Measurements from ENCODE around the gene GPR156. TPM values are rescaled to one million over a fixed set of nuclear protein-coding genes. Genes with fewer than 3 reads are reported as not detected.

The GPR156 gene
- total and polyA plus RNA-seq, 9 of the 15 experiments (the other 6 are each of a cell fraction or from before 2014, with no cell fraction given): 0.07 to 0.14 (median 0.12) TPM; not detected in 5

DNA sequence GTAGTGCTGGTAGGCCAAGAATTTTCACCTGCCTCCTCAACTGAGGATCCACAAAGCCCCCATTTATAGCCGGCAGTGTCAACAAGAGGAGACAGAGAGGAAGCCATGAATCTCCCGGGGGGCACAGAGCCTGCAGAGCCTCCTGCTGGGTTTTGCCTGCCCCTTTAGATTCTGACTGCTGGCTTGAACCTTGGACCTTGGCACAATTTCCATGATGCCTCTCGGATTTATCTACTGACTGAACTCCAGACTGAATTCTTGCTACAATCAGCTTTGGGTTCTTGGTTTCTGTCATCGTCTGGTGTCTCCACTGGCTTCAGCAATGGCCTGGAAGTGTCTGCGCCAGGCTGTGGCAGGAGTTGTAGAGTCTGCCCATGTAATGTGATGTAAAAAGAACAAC lies 80.7 kb downstream of the GPR156 start:
- H3K4me3 ChIP-seq: no peak overlapping the region
- no peak overlapping the region for H3K27ac ChIP-seq (ENCODE audit: extremely low read depth, low read depth, low read length)
- FAIRE-seq (no peak), DNase-seq (ENCODE audit: extremely low read depth in 1 of 4, low spot score in 3 of 4) (no peak), ATAC-seq (no peak)
- ChIA-PET POLR2A (interaction anchor here (0.6 kb wide), 1 partner anchor 901 kb away, joined by 3 read pairs; no protein-coding TSS in a partner anchor), CTCF (ENCODE audit: low intra/inter-chr PET ratio) (no interaction called here)
- no peaks in the 10 kb centered on the region for H3K79me2 ChIP-seq (ENCODE audit: control insufficient read depth, insufficient read depth, low read length)
- H3K4me1 ChIP-seq (replicated peaks in 1 of 2; ENCODE audit: control insufficient read depth in 2 of 2, insufficient read depth in 2 of 2, low read length in 2 of 2): no peaks in the 10 kb centered on the region
- no peaks in the 10 kb centered on the region for H3K9me1 ChIP-seq (ENCODE audit: control insufficient read depth, insufficient read depth, low read length)
- H3K9me3 ChIP-seq (replicated peaks; ENCODE audit: control insufficient read depth, insufficient read depth, low read depth, low read length): no peaks in the 10 kb centered on the region
- no peak overlapping the region for H3K4me2 ChIP-seq (ENCODE audit: insufficient read depth, low read length)
- no peaks in the 10 kb centered on the region for H4K20me1 ChIP-seq (replicated peaks; ENCODE audit: control insufficient read depth, insufficient read depth, low read length)
- TF ChIP-seq, protein P1, sequence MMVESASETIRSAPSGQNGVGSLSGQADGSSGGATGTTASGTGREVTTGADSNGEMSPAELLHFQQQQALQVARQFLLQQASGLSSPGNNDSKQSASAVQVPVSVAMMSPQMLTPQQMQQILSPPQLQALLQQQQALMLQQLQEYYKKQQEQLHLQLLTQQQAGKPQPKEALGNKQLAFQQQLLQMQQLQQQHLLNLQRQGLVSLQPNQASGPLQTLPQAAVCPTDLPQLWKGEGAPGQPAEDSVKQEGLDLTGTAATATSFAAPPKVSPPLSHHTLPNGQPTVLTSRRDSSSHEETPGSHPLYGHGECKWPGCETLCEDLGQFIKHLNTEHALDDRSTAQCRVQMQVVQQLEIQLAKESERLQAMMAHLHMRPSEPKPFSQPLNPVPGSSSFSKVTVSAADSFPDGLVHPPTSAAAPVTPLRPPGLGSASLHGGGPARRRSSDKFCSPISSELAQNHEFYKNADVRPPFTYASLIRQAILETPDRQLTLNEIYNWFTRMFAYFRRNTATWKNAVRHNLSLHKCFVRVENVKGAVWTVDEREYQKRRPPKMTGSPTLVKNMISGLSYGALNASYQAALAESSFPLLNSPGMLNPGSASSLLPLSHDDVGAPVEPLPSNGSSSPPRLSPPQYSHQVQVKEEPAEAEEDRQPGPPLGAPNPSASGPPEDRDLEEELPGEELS (CRISPR knock-in tag; IDR thresholded peaks at IDR 0.05; ENCODE audit: borderline replicate concordance): no peak
- no peak for TF ChIP-seq ILK (tag; IDR thresholded peaks at IDR 0.05; ENCODE audit: borderline replicate concordance, low read depth)
- no peak for TF ChIP-seq NR2F6 (CRISPR knock-in tag; IDR thresholded peaks at IDR 0.05)
- intact Hi-C loops (cut with micrococcal nuclease) (no loop called here), in situ Hi-C loops (cut with MboI) (no loop called here)
- no peak overlapping the region for H2AFZ ChIP-seq (ENCODE audit: low read depth, low read length)
- no peaks in the 10 kb centered on the region for H3K36me3 ChIP-seq (ENCODE audit: control insufficient read depth, insufficient read depth, low read length)
- BruUV-seq (replicated peaks): no TSS peak
- H3K27me3 ChIP-seq (ENCODE audit: control insufficient read depth in 2 of 2, insufficient read depth in 2 of 2, low read length in 2 of 2): no peaks in the 10 kb centered on the region
- WGBS (ENCODE audit: insufficient coverage, low coverage, missing lambda C conversion rate): 13% methylated on average over 5 of the region's 5 CpGs
- H3K9ac ChIP-seq (ENCODE audit: insufficient read depth in 1 of 2, low read depth in 2 of 2, low read length in 2 of 2): no peak overlapping the region

DNA sequence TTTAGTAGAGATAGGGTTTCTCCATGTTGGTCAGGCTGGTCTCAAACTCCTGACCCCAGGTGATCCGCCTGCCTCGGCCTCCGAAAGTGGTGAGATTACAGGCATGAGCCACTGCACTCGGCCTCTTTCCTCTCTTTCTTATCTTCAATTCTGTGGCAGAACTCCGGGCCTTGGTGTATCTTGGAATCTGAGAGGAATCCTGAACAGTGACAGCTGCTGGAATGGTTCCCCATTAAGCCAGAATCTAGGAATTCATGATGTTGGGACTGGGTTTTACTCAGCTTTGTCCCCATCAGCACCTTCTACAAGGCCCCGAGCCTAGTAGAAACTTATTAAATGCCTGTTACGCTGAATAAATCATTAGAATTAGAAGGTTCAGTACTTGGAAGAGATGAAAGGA lies 81.4 kb downstream of the GPR156 start:
- no peak for DNase-seq (ENCODE audit: extremely low read depth in 1 of 4, low spot score in 3 of 4)
- no peaks in the 10 kb centered on the region for H3K36me3 ChIP-seq (ENCODE audit: control insufficient read depth, insufficient read depth, low read length)
- ATAC-seq: no peak
- no TSS peak for BruUV-seq (replicated peaks)
- H3K27me3 ChIP-seq (ENCODE audit: control insufficient read depth in 2 of 2, insufficient read depth in 2 of 2, low read length in 2 of 2): no peaks in the 10 kb centered on the region
- CTCF ChIA-PET (ENCODE audit: low intra/inter-chr PET ratio): no interaction called here
- no peak overlapping the region for H2AFZ ChIP-seq (ENCODE audit: low read depth, low read length)
- H4K20me1 ChIP-seq (replicated peaks; ENCODE audit: control insufficient read depth, insufficient read depth, low read length): no peaks in the 10 kb centered on the region
- no peak for FAIRE-seq
- 17% methylated on average over 2 of the region's 7 CpGs for WGBS (ENCODE audit: insufficient coverage, low coverage, missing lambda C conversion rate)
- POLR2A ChIA-PET: no interaction called here
- no peaks in the 10 kb centered on the region for H3K79me2 ChIP-seq (ENCODE audit: control insufficient read depth, insufficient read depth, low read length)
- no peaks in the 10 kb centered on the region for H3K9me1 ChIP-seq (ENCODE audit: control insufficient read depth, insufficient read depth, low read length)
- H3K9ac ChIP-seq (ENCODE audit: insufficient read depth in 1 of 2, low read depth in 2 of 2, low read length in 2 of 2): no peak overlapping the region
- no peaks in the 10 kb centered on the region for H3K9me3 ChIP-seq (replicated peaks; ENCODE audit: control insufficient read depth, insufficient read depth, low read depth, low read length)
- no peak overlapping the region for H3K4me3 ChIP-seq
- in situ Hi-C loops (cut with MboI) (no loop called here), intact Hi-C loops (cut with micrococcal nuclease) (no loop called here)
- TF ChIP-seq ZNF444 (CRISPR knock-in tag; IDR thresholded peaks at IDR 0.05) (no peak), ZNF77 (CRISPR knock-in tag; IDR thresholded peaks at IDR 0.05) (no peak), RBM15 (IDR thresholded peaks at IDR 0.05; ENCODE audit: insufficient read depth, low read length) (no peak), TCFL5 (CRISPR knock-in tag; conservative IDR thresholded peaks at IDR 0.05) (no peak), ZNF24 (IDR thresholded peaks at IDR 0.05) (no peak), ZNF830 (CRISPR knock-in tag; IDR thresholded peaks at IDR 0.05) (no peak)
- TF ChIP-seq, protein P2, sequence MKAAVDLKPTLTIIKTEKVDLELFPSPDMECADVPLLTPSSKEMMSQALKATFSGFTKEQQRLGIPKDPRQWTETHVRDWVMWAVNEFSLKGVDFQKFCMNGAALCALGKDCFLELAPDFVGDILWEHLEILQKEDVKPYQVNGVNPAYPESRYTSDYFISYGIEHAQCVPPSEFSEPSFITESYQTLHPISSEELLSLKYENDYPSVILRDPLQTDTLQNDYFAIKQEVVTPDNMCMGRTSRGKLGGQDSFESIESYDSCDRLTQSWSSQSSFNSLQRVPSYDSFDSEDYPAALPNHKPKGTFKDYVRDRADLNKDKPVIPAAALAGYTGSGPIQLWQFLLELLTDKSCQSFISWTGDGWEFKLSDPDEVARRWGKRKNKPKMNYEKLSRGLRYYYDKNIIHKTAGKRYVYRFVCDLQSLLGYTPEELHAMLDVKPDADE (conservative IDR thresholded peaks at IDR 0.05; ENCODE audit: control insufficient read depth, low read depth, low read length): no peak
- TF ChIP-seq, protein P3, sequence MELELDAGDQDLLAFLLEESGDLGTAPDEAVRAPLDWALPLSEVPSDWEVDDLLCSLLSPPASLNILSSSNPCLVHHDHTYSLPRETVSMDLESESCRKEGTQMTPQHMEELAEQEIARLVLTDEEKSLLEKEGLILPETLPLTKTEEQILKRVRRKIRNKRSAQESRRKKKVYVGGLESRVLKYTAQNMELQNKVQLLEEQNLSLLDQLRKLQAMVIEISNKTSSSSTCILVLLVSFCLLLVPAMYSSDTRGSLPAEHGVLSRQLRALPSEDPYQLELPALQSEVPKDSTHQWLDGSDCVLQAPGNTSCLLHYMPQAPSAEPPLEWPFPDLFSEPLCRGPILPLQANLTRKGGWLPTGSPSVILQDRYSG (tag; conservative IDR thresholded peaks at IDR 0.05; ENCODE audit: low read depth): no peak
- no peak overlapping the region for H3K27ac ChIP-seq (ENCODE audit: extremely low read depth, low read depth, low read length)
- no peak overlapping the region for H3K4me2 ChIP-seq (ENCODE audit: insufficient read depth, low read length)
- no peaks in the 10 kb centered on the region for H3K4me1 ChIP-seq (replicated peaks in 1 of 2; ENCODE audit: control insufficient read depth in 2 of 2, insufficient read depth in 2 of 2, low read length in 2 of 2)

Measured in K562 (cell line).